SH-SY5Y (cell line): ENCODE data around the gene HOXA3.

Experiments
- GATA2 ChIP-seq: IDR thresholded peaks from 2 replicates; pipeline ENCODE4 v1.6.1; 2011; ENCODE audit warnings: mild to moderate bottlenecking, low read depth, low read length
- GATA3 ChIP-seq: IDR thresholded peaks from 2 replicates; pipeline ENCODE4 v1.6.1; 2011; ENCODE audit warnings: low read depth, mild to moderate bottlenecking, low read length, moderate library complexity

DNA sequence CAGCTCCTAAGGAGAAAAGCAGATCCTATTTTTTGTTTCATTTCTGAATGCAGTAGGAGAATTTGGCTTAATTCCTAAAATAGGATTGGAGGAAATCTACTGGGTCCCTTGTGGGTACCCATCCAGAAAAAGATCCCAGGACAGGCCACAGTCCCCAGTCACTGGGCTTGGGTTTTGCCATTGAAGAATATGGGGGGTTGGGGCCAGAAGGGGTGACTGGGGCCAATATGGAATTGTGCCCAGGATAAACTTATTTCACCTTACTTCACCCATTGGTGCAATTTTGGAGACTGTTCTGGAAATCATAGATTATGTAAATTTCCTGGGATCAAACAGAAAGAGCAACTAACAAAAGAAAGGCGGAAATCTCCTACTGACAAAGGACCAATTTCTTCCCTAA is 13.9 kb downstream of the HOXA3 start:
- no peak for TF ChIP-seq GATA3
- no peak for TF ChIP-seq GATA2
